ENCODE data around the gene PPDPF. TPM values are rescaled to one million over a fixed set of nuclear protein-coding genes. Genes with fewer than 3 reads are reported as not detected.

Gene PPDPF
- total and polyA plus RNA-seq, 2 donors (not counting 1 experiment from before 2014, with no cell fraction given): 93.5 to 162 TPM

DNA sequence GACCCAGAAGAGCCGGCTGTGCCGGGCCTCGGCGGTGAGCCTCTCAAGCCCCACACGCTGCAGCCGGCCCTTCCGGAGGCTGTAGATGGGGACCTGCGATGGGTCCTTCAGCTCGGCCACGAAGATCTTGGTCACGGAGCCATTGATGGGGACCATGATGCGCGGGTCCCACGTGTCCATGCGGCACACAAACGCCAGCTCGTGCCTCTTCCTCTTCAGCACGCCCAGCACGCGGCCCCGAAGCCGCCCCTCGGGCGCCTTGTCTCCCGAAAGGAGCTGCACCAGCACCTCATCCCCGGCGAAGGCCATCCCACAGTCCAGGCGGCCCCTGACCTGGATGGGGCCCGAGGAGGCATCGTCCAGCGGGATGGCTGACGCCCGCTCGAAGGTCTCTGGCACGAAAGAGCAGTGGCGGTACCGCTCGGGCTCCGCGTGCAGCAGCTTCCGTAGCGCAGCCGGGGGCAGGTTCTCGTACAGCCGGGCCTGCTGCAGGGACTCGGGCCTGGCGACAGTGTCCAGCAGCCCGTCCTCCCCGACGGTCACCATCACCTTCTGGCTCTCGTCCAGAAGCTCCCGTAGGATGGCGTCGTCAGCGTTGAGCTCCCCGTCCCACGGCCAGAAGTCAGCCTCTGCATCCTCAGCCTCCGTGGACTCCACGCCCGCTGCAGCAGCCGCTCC is 44.6 kb downstream of the PPDPF start:
- H3K9me3 ChIP-seq (ENCODE audit: control extremely low read depth in 1 of 3, control insufficient read depth in 2 of 3, insufficient read depth in 1 of 3, low read length in 2 of 3): peaks cover 0 to 9% (median 0%) of the 10 kb centered on the region in 3 donors
- peaks cover 34 to 43% of the 10 kb centered on the region in 2 donors for H3K4me1 ChIP-seq (ENCODE audit: control insufficient read depth in 2 of 2, insufficient read depth in 2 of 2, low read length in 2 of 2)
- ATAC-seq (ENCODE audit: low read depth) (no peak), DNase-seq (no peak)
- no peak for TF ChIP-seq EZH2 (IDR thresholded peaks at IDR 0.05; ENCODE audit: borderline replicate concordance, insufficient read depth, low read depth, low read length, poor library complexity, severe bottlenecking)
- TF ChIP-seq, protein P1, sequence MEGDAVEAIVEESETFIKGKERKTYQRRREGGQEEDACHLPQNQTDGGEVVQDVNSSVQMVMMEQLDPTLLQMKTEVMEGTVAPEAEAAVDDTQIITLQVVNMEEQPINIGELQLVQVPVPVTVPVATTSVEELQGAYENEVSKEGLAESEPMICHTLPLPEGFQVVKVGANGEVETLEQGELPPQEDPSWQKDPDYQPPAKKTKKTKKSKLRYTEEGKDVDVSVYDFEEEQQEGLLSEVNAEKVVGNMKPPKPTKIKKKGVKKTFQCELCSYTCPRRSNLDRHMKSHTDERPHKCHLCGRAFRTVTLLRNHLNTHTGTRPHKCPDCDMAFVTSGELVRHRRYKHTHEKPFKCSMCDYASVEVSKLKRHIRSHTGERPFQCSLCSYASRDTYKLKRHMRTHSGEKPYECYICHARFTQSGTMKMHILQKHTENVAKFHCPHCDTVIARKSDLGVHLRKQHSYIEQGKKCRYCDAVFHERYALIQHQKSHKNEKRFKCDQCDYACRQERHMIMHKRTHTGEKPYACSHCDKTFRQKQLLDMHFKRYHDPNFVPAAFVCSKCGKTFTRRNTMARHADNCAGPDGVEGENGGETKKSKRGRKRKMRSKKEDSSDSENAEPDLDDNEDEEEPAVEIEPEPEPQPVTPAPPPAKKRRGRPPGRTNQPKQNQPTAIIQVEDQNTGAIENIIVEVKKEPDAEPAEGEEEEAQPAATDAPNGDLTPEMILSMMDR (IDR thresholded peaks at IDR 0.05): no peak
- WGBS (ENCODE audit: insufficient coverage): 98% methylated on average over 58 of the region's 61 CpGs
- no peak overlapping the region for H3K27ac ChIP-seq (ENCODE audit: low read length in 2 of 2)
- intact Hi-C loops (cut with micrococcal nuclease): no loop called here
- H3K36me3 ChIP-seq (replicated peaks in 1 of 2; ENCODE audit: control extremely low read depth in 1 of 2, control insufficient read depth in 1 of 2, extremely low read depth in 1 of 2, insufficient read depth in 2 of 2, low read length in 1 of 2): peaks cover 0 to 54% of the 10 kb centered on the region in 2 experiments
- POLR2A ChIA-PET: interaction anchor here (0.6 to 1.6 kb wide), 2 partner anchors 10 to 23 kb away, joined by 3 to 5 read pairs; no protein-coding TSS in a partner anchor
- no peaks in the 10 kb centered on the region for H3K27me3 ChIP-seq (replicated peaks in 1 of 4; ENCODE audit: control extremely low read depth in 1 of 4, control insufficient read depth in 3 of 4, insufficient read depth in 4 of 4, low read length in 3 of 4)
- Mint-ChIP-seq H3K4me3 (no peak overlapping the region), H3K9me3 (ENCODE audit: insufficient read depth) (no peaks in the 10 kb centered on the region), H3K27me3 (no peaks in the 10 kb centered on the region), H3K4me1 (peaks cover 31% of the 10 kb centered on the region), H3K27ac (no peak overlapping the region)
- no peak overlapping the region for H2AFZ ChIP-seq (ENCODE audit: insufficient read depth, low read depth, low read length, poor library complexity, severe bottlenecking)
- H3K4me3 ChIP-seq (ENCODE audit: control extremely low read depth in 1 of 5, extremely low read depth in 1 of 5, insufficient read depth in 1 of 5, low read depth in 2 of 5, low read length in 4 of 5): no peak overlapping the region
- peaks cover 94% of the 10 kb centered on the region for H4K20me1 ChIP-seq (ENCODE audit: control insufficient read depth, insufficient read depth, low read length, poor library complexity, severe bottlenecking)
- CTCF ChIA-PET: interaction anchor here (3.7 kb wide), 1 partner anchor 27 kb away, joined by 17 read pairs; the partner anchor contains the start of gene PTK6
- peaks cover 7% of the 10 kb centered on the region for H3K79me2 ChIP-seq (ENCODE audit: control insufficient read depth, insufficient read depth, low read length)
- H3K4me2 ChIP-seq (replicated peaks; ENCODE audit: low read depth, low read length, poor library complexity, severe bottlenecking): no peak overlapping the region
- H3K9ac ChIP-seq (ENCODE audit: low read length): no peak overlapping the region

DNA sequence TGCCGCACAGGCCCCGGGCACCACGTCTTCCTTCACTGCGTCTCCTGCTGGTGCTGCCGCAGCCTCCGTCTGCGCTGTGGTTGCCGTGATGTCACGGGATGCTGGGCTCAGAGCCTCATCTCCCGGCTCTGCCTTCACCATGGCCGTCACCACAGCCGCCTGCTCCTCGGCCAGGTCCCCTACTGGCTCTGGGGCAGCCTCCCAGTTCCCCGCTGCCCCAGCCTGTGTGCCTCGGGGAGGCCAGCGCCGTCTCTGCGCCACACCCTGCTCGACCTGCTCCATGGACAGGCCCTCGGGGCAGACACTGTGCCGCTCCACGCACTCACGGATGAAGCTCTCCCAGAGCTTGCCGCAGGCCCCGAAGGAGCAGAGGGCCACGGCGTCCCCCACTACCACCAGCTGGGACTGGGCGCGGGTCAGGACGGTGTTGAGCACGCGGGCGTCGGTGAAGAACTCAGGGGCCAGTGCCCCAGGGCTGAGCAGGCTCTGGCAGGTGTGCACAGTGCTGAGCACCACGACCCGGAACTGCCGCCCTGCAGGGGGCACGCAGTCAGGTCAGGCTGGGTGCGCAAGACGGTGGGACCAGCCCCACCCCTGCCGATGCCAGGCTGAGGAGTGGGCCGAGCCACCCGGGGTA is 45.3 kb downstream of the PPDPF start:
- Histone ChIP-seq H3K36me3 (replicated peaks in 1 of 2; ENCODE audit: control extremely low read depth in 1 of 2, control insufficient read depth in 1 of 2, extremely low read depth in 1 of 2, insufficient read depth in 2 of 2, low read length in 1 of 2) (peaks cover 0 to 48% of the 10 kb centered on the region in 2 experiments), H3K4me3 (ENCODE audit: control extremely low read depth in 1 of 5, extremely low read depth in 1 of 5, insufficient read depth in 1 of 5, low read depth in 2 of 5, low read length in 4 of 5) (no peak overlapping the region), H3K9ac (ENCODE audit: low read length) (no peak overlapping the region), H3K9me3 (ENCODE audit: control extremely low read depth in 1 of 3, control insufficient read depth in 2 of 3, insufficient read depth in 1 of 3, low read length in 2 of 3) (peaks cover 0 to 9% (median 0%) of the 10 kb centered on the region in 3 donors), H3K4me2 (replicated peaks; ENCODE audit: low read depth, low read length, poor library complexity, severe bottlenecking) (no peak overlapping the region), H4K20me1 (ENCODE audit: control insufficient read depth, insufficient read depth, low read length, poor library complexity, severe bottlenecking) (peaks cover 88% of the 10 kb centered on the region), H3K79me2 (ENCODE audit: control insufficient read depth, insufficient read depth, low read length) (peaks cover 7% of the 10 kb centered on the region), H3K27me3 (replicated peaks in 1 of 4; ENCODE audit: control extremely low read depth in 1 of 4, control insufficient read depth in 3 of 4, insufficient read depth in 4 of 4, low read length in 3 of 4) (no peaks in the 10 kb centered on the region), H3K4me1 (ENCODE audit: control insufficient read depth in 2 of 2, insufficient read depth in 2 of 2, low read length in 2 of 2) (peaks cover 34 to 46% of the 10 kb centered on the region in 2 donors), H2AFZ (ENCODE audit: insufficient read depth, low read depth, low read length, poor library complexity, severe bottlenecking) (no peak overlapping the region), H3K27ac (ENCODE audit: low read length in 2 of 2) (no peak overlapping the region)
- no peaks in the 10 kb centered on the region for H3K27me3 Mint-ChIP-seq
- POLR2A ChIA-PET: interaction anchor here (0.6 to 1.6 kb wide), 2 partner anchors 11 to 24 kb away, joined by 3 to 5 read pairs; no protein-coding TSS in a partner anchor
- no peak for ATAC-seq (ENCODE audit: low read depth)
- no peak overlapping the region for H3K27ac Mint-ChIP-seq
- CTCF ChIA-PET: interaction anchor here (0.6 to 3.7 kb wide), 3 partner anchors 9 to 473 kb away, joined by 3 to 17 read pairs (median 3); partner anchors contain the start of gene PTK6
- H3K9me3 Mint-ChIP-seq (ENCODE audit: insufficient read depth): no peaks in the 10 kb centered on the region
- intact Hi-C loops (cut with micrococcal nuclease): no loop called here
- TF ChIP-seq, protein P1 (IDR thresholded peaks at IDR 0.05): no peak
- TF ChIP-seq EZH2 (IDR thresholded peaks at IDR 0.05; ENCODE audit: borderline replicate concordance, insufficient read depth, low read depth, low read length, poor library complexity, severe bottlenecking): no peak
- DNase-seq: no peak
- WGBS (ENCODE audit: insufficient coverage): 94% methylated on average over 43 of the region's 43 CpGs
- no peak overlapping the region for H3K4me3 Mint-ChIP-seq
- H3K4me1 Mint-ChIP-seq: peaks cover 29% of the 10 kb centered on the region

All from B cell (primary cell).